ENCODE results near the gene PBX4. TPM values are rescaled to one million over a fixed set of nuclear protein-coding genes. Genes with fewer than 3 reads are reported as not detected.
"Not testable (repeated sequence)": the region's sequence is repeated elsewhere in the genome, so short reads cannot be mapped to it uniquely, and the experiment has no call there.

Gene PBX4
- 10 to 100 TPM in 1 of 4 donors, 1 to 10 TPM in 3; 2.2 to 10.1 (median 3.5) TPM for total RNA-seq

DNA sequence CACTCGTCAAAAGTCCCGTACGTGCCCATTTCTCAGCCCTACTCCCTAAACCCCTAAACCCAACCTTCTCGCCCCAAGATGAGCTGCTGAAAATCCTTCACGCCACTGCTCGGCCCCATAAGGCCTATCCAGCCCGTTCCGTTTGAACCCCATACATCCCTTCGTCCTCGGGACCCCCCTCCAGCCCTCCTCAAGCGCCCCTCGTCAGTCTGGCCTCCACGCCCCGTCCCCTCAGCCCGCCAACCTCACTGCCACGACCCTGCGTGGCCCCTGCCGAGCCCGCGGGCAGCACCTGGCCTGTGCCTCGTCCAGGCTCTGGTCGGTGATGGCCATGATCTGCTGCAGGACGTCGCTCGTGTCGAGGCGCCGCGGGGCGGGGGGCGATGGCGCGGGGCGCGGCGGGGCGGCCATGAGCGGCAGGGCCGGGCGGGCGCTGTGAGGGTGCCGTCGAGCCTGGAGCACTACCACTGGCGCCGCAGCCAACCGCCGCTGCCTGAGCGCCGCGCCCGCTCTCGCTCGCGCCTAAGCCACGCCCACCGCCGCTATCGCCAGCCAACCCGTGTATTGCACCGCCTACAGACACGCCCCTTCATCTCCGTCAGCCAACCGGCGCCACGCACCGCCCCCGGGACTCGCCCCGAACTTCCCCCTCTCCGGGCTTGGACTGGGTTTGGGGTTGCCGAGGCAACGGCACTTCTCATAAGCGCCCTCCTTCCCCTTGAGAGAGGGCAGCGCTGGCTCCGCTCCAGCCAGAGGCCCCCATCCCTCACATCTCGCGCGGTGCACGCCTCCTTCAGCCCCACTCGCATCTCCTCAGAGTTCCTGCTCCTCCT is at the start of gene PBX4:
Gene PBX4, minus strand, starts transcription at position 469 of the 833 bp plus-strand sequence. Its CDS starts 58 bp downstream, at position 411.
- no peak for TF ChIP-seq CTCF (IDR thresholded peaks at IDR 0.05)
- ATAC-seq (ENCODE audit: low FRiP score) = peak; percentile 96

DNA sequence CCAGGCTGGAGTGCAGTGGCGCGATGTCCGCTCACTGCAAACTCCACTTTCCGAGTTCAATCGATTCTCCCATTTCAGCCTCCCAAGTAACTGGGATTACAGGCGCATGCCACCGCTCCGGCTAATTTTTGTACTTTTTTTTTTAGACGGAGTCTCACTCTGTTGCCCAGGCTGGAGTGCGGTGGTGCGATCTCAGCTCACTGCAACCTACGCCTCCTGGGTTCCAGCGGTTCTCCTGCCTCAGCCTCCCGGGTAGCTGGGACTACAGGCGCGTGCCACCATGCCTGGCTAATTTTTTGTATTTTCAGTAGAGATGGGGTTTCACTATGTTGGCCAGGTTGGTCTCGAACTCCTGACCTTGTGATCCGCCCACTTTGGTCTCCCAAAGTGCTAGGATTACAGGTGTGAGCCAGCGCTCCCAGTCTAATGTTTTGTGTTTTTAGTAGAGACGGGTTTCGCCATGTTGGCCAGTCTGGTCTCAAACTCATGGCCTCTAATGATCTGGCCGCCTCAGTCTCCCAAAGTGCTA is 47.0 kb upstream of the PBX4 start:
- DNase-seq (ENCODE audit: low spot score); ATAC-seq (ENCODE audit: low FRiP score): not testable (repeated sequence)

More for the DNA sequence above, at the start of gene PBX4:
- DNase-seq (ENCODE audit: low spot score) = peak; percentile 81

- peak; percentile 70 for DNase-seq (ENCODE audit: low spot score)
- ATAC-seq (ENCODE audit: low FRiP score) = peak; percentile 94
- TF ChIP-seq CTCF (IDR thresholded peaks at IDR 0.05) = no peak
These were observed 45.0 kb upstream of the PBX4 start, which contains the start of gene ATP13A1 for GRCh38 chr19:19663256-19664120. ATP13A1 (minus strand) TSS chr19:19663676; CDS start chr19:19663666, 10 bp downstream.

- no peak for DNase-seq (ENCODE audit: low spot score)
- no peak for ATAC-seq (ENCODE audit: low FRiP score)
- no peak for TF ChIP-seq CTCF (IDR thresholded peaks at IDR 0.05)
These were observed 44.4 kb upstream of the PBX4 start for GRCh38 chr19:19662871-19663255.

- ATAC-seq (ENCODE audit: low FRiP score) (no peak), DNase-seq (ENCODE audit: low spot score) (no peak)
- TF ChIP-seq CTCF (IDR thresholded peaks at IDR 0.05) = no peak
These were observed 43.9 kb upstream of the PBX4 start for GRCh38 chr19:19662344-19662743.

GRCh38 chr19:19661675-19662251 is 43.3 kb upstream of the PBX4 start:
- no peak for TF ChIP-seq CTCF (IDR thresholded peaks at IDR 0.05)
- ATAC-seq (ENCODE audit: low FRiP score) = no peak

More at GRCh38 chr19:19661675-19662251, 43.3 kb upstream of the PBX4 start:
- no peak for DNase-seq (ENCODE audit: low spot score)

All from omental fat pad (tissue), 4 donors.